Measurements from ENCODE around the gene SRPX.

The SRPX gene

DNA sequence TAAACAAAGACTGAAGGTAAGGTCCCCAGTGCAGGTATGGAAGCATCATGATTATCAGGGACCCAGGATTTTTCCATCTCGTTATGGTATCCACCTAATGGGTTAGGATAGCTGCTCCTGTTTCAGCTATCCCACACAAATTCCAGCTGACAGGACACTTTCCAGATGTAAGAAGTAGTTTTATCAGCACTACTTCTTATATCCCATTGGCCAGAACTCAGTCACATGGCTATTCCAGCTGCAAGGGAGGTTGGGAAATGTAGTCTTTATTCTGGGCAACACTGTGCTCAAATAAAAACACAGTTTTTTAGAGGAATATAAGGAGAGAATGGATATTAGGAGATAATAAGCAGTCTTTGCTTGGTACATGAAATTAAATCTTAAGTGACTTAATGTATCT is 96.7 kb downstream of the SRPX start:
- no peak overlapping the region for H3K4me2 ChIP-seq (ENCODE audit: low read depth, low read length, poor library complexity, severe bottlenecking)
- TF ChIP-seq CTCF (IDR thresholded peaks at IDR 0.05; ENCODE audit: insufficient read depth, low read length, poor library complexity, severe bottlenecking) (no peak), EZH2phosphoT487 (conservative IDR thresholded peaks at IDR 0.05; ENCODE audit: low read length) (no peak)
- no peaks in the 10 kb centered on the region for H3K79me2 ChIP-seq (ENCODE audit: insufficient read depth, low read length)
- no peaks in the 10 kb centered on the region for H3K36me3 ChIP-seq (ENCODE audit: low read length)
- H3F3A ChIP-seq (ENCODE audit: insufficient read depth) = no peaks in the 10 kb centered on the region
- H3K27me3 ChIP-seq (ENCODE audit: low read length) = no peaks in the 10 kb centered on the region
- H3K9me3 ChIP-seq (ENCODE audit: insufficient read depth, low read length) = no peaks in the 10 kb centered on the region
- H3K9me2 ChIP-seq (replicated peaks; ENCODE audit: insufficient read depth, low read length) = no peaks in the 10 kb centered on the region
- H3K9ac ChIP-seq (ENCODE audit: low read length) = no peak overlapping the region
- H3K27ac ChIP-seq (ENCODE audit: low read depth, low read length) = no peak overlapping the region
- no peaks in the 10 kb centered on the region for H4K20me1 ChIP-seq (ENCODE audit: low read depth, low read length)
- no peak overlapping the region for H2AFZ ChIP-seq (ENCODE audit: low read depth, low read length, severe bottlenecking)
- no peak overlapping the region for H3K4me3 ChIP-seq (ENCODE audit: insufficient read depth, low read length, poor library complexity, severe bottlenecking)

DNA sequence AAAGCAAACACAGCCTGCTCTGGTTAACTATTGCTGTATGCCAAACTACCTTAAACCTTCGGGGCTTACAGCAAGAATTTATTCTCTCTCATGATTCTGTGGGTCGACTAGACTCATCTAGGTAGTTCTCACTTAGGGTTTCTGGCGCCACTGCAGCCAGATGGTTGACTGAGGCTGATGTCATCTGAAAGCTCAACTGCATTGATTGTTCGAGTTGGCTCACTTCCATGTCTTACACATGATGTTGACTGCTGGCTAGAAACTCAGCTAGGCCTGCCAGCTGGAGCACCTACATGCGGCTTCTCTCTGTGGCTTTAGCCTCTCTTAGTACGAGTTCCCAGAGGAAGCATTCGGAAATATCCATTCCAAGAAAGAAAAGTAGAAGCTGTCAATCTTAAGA is 103.2 kb downstream of the SRPX start:
- H2AFZ ChIP-seq (ENCODE audit: low read depth, low read length, severe bottlenecking) = no peak overlapping the region

GRCh38 chrX:38116706-38117105 is 104.0 kb downstream of the SRPX start:
- H3K9me2 ChIP-seq (replicated peaks; ENCODE audit: insufficient read depth, low read length) = no peaks in the 10 kb centered on the region
- H3K9me3 ChIP-seq (ENCODE audit: insufficient read depth, low read length) = no peaks in the 10 kb centered on the region
- no peak overlapping the region for H3K27ac ChIP-seq (ENCODE audit: low read depth, low read length)
- no peaks in the 10 kb centered on the region for H3K27me3 ChIP-seq (ENCODE audit: low read length)
- no peak for TF ChIP-seq CTCF (IDR thresholded peaks at IDR 0.05; ENCODE audit: insufficient read depth, low read length, poor library complexity, severe bottlenecking)
- no peak for TF ChIP-seq EZH2phosphoT487 (conservative IDR thresholded peaks at IDR 0.05; ENCODE audit: low read length)
- H3K9ac ChIP-seq (ENCODE audit: low read length) = no peak overlapping the region
- no peak overlapping the region for H2AFZ ChIP-seq (ENCODE audit: low read depth, low read length, severe bottlenecking)
- no peaks in the 10 kb centered on the region for H3K79me2 ChIP-seq (ENCODE audit: insufficient read depth, low read length)
- no peaks in the 10 kb centered on the region for H3F3A ChIP-seq (ENCODE audit: insufficient read depth)
- no peak overlapping the region for H3K4me2 ChIP-seq (ENCODE audit: low read depth, low read length, poor library complexity, severe bottlenecking)
- no peak overlapping the region for H3K4me3 ChIP-seq (ENCODE audit: insufficient read depth, low read length, poor library complexity, severe bottlenecking)
- H3K36me3 ChIP-seq (ENCODE audit: low read length) = no peaks in the 10 kb centered on the region
- H4K20me1 ChIP-seq (ENCODE audit: low read depth, low read length) = no peaks in the 10 kb centered on the region

More for the DNA sequence above, 103.2 kb downstream of the SRPX start:
- H3K27me3 ChIP-seq (ENCODE audit: low read length) = no peaks in the 10 kb centered on the region
- H3K4me3 ChIP-seq (ENCODE audit: insufficient read depth, low read length, poor library complexity, severe bottlenecking) = no peak overlapping the region
- H3K9ac ChIP-seq (ENCODE audit: low read length) = no peak overlapping the region
- no peaks in the 10 kb centered on the region for H3K36me3 ChIP-seq (ENCODE audit: low read length)
- no peak overlapping the region for H3K4me2 ChIP-seq (ENCODE audit: low read depth, low read length, poor library complexity, severe bottlenecking)
- H3F3A ChIP-seq (ENCODE audit: insufficient read depth) = no peaks in the 10 kb centered on the region
- no peak overlapping the region for H3K27ac ChIP-seq (ENCODE audit: low read depth, low read length)
- H3K9me3 ChIP-seq (ENCODE audit: insufficient read depth, low read length) = no peaks in the 10 kb centered on the region
- no peaks in the 10 kb centered on the region for H3K79me2 ChIP-seq (ENCODE audit: insufficient read depth, low read length)
- H4K20me1 ChIP-seq (ENCODE audit: low read depth, low read length) = no peaks in the 10 kb centered on the region
- no peak for TF ChIP-seq EZH2phosphoT487 (conservative IDR thresholded peaks at IDR 0.05; ENCODE audit: low read length)
- TF ChIP-seq CTCF (IDR thresholded peaks at IDR 0.05; ENCODE audit: insufficient read depth, low read length, poor library complexity, severe bottlenecking) = no peak
- no peaks in the 10 kb centered on the region for H3K9me2 ChIP-seq (replicated peaks; ENCODE audit: insufficient read depth, low read length)
